CD14-positive monocyte (primary cell): ENCODE data around the gene MRGPRF. TPM values are rescaled to one million over a fixed set of nuclear protein-coding genes. Genes with fewer than 3 reads are reported as not detected.
A peak's percentile ranks its signal among the peaks of the same experiment; 100 is the strongest.

Experiments
- DNase-seq, 3 donors: peaks; one replicate each; pipeline ENCODE4 v3.0.0-alpha.2; 2011 to 2022
- H2AFZ ChIP-seq: 2 replicates; pipeline ENCODE4 v1.6.0; 2012; ENCODE audit warnings: mild to moderate bottlenecking, low read depth, low read length, inconsistent platforms; ENCODE audit not compliant: insufficient read depth, poor library complexity, severe bottlenecking
- H3K27ac ChIP-seq, 2 donors: 1 replicate in 1 of 2; 2 replicates in 1 of 2; pipeline ENCODE4 v1.5.1; 2012 to 2013; ENCODE audit warnings: low read length in 2 of 2, control low read depth in 1 of 2, inconsistent platforms in 1 of 2, low read depth in 1 of 2, mild to moderate bottlenecking in 1 of 2
- H3K27me3 ChIP-seq, 2 donors: one replicate each; pipeline versions ENCODE4 v1.6.0 to v1.6.1; 2011 to 2013; ENCODE audit warnings: low read length in 2 of 2; ENCODE audit not compliant: control insufficient read depth in 2 of 2, insufficient read depth in 2 of 2
- H3K36me3 ChIP-seq, 2 donors: replicated peaks in 1 of 2; 1 replicate in 1 of 2; 2 replicates in 1 of 2; pipeline versions ENCODE4 v1.5.1 to v1.6.1; 2012 to 2013; ENCODE audit warnings: low read length in 2 of 2, control low read depth in 1 of 2, inconsistent platforms in 1 of 2, mild to moderate bottlenecking in 1 of 2; ENCODE audit not compliant: insufficient read depth in 2 of 2, control insufficient read depth in 1 of 2
- H3K4me1 ChIP-seq, 2 donors: 1 replicate in 1 of 2; 2 replicates in 1 of 2; pipeline versions ENCODE4 v1.5.1 to v1.6.1; 2012 to 2013; ENCODE audit warnings: low read length in 2 of 2, control low read depth in 1 of 2, inconsistent platforms in 1 of 2, mild to moderate bottlenecking in 1 of 2, moderate library complexity in 1 of 2; ENCODE audit not compliant: insufficient read depth in 2 of 2, control insufficient read depth in 1 of 2
- H3K4me2 ChIP-seq: replicated peaks from 2 replicates; pipeline ENCODE3; 2012; ENCODE audit warnings: low read length, moderate library complexity, mild to moderate bottlenecking; ENCODE audit not compliant: poor library complexity, severe bottlenecking; ENCODE audit errors: extremely low read depth
- H3K4me3 ChIP-seq, 3 experiments: fragments of 200-600 bp in 1 of 3; sonication (generic) in 1 of 3; replicated peaks in 1 of 3; 1 replicate in 2 of 3; 2 replicates in 1 of 3; pipeline ENCODE4 v1.5.1; 2011 to 2013; ENCODE audit warnings: low read length in 3 of 3, mild to moderate bottlenecking in 3 of 3, control low read depth in 2 of 3, low read depth in 2 of 3, inconsistent platforms in 1 of 3, moderate library complexity in 1 of 3
- H3K79me2 ChIP-seq: 2 replicates; pipeline ENCODE4 v1.6.0; 2012; ENCODE audit warnings: mild to moderate bottlenecking, control low read depth, inconsistent platforms, low read length, moderate library complexity; ENCODE audit not compliant: insufficient read depth
- H3K9ac ChIP-seq: 2 replicates; pipeline ENCODE4 v1.6.0; 2017; ENCODE audit warnings: low read length, mild to moderate bottlenecking; ENCODE audit not compliant: insufficient read depth, poor library complexity, severe bottlenecking
- H3K9me3 ChIP-seq, 2 donors: replicated peaks in 1 of 2; 1 replicate in 1 of 2; 2 replicates in 1 of 2; pipeline versions ENCODE4 v1.5.1 to v1.6.1; 2012 to 2013; ENCODE audit warnings: low read length in 2 of 2, control low read depth in 1 of 2; ENCODE audit not compliant: control insufficient read depth in 1 of 2, insufficient read depth in 1 of 2
- H4K20me1 ChIP-seq: 2 replicates; pipeline ENCODE4 v1.6.0; 2012; ENCODE audit warnings: mild to moderate bottlenecking, low read length, control low read depth, moderate library complexity; ENCODE audit not compliant: insufficient read depth
- H3K27ac Mint-ChIP-seq, 7 donors: one replicate each; pipeline ENCODE4 v1.8.0; 2020; ENCODE audit warnings: mild to moderate bottlenecking in 7 of 7, mixed read lengths in 7 of 7, moderate library complexity in 6 of 7, inconsistent platforms in 2 of 7
- H3K27me3 Mint-ChIP-seq, 3 donors: one replicate each; pipeline ENCODE4 v1.8.0; 2021 to 2022; ENCODE audit warnings: low read depth in 3 of 3, mild to moderate bottlenecking in 3 of 3, mixed read lengths in 3 of 3, moderate library complexity in 3 of 3, inconsistent platforms in 1 of 3
- H3K36me3 Mint-ChIP-seq, 2 donors: one replicate each; pipeline ENCODE4 v1.8.0; 2020; ENCODE audit warnings: mixed read lengths in 2 of 2, inconsistent platforms in 1 of 2, mild to moderate bottlenecking in 1 of 2
- H3K4me1 Mint-ChIP-seq: one replicate; pipeline ENCODE4 v1.8.0; 2020; ENCODE audit warnings: mild to moderate bottlenecking, mixed read lengths
- H3K4me3 Mint-ChIP-seq, 2 donors: one replicate each; pipeline ENCODE4 v1.8.0; 2020; ENCODE audit warnings: mild to moderate bottlenecking in 2 of 2, mixed read lengths in 2 of 2, moderate library complexity in 1 of 2
- H3K9me3 Mint-ChIP-seq, 7 donors: one replicate each; pipeline ENCODE4 v1.8.0; 2020 to 2022; ENCODE audit warnings: mixed read lengths in 7 of 7, mild to moderate bottlenecking in 6 of 7, moderate library complexity in 6 of 7, inconsistent platforms in 2 of 7
- WGBS: methylation state at CpG from one replicate; pipeline ENCODE4 v1.1.5; 2013; ENCODE audit warnings: missing lambda C conversion rate; ENCODE audit not compliant: insufficient coverage; 5-methylcytosine and 5-hydroxymethylcytosine counted together
- intact Hi-C, 2 donors: fragments of 100-400 bp; cut with micrococcal nuclease; formaldehyde crosslinking; loops; one replicate each; pipeline versions ENCODE4 v1.15.0 to v1.15.1; 2023
- polyA plus RNA-seq, 3 donors: library from polyadenylated mRNA; depleted of rRNA in 1 of 3; unstranded in 2 of 3; stranded (reverse) in 1 of 3; fragments of 300-500 nt in 2 of 3; fragments of >200 nt in 1 of 3; fragmentation: Illumina TruSeq in 2 of 3; gene quantifications; 1 replicate in 2 of 3; 2 replicates in 1 of 3; pipeline ENCODE4 v1.2.3, GENCODE V29; 2012 to 2021
- TF ChIP-seq, protein P1 (sequence below): fragments of 200-600 bp; IDR thresholded peaks from one replicate; pipeline ENCODE4 v1.8.0; 2022; ENCODE audit warnings: antibody characterized with exemption, mild to moderate bottlenecking

Gene MRGPRF
- polyA plus RNA-seq, 3 donors = 0.22 to 0.23 TPM; not detected in 1

DNA sequence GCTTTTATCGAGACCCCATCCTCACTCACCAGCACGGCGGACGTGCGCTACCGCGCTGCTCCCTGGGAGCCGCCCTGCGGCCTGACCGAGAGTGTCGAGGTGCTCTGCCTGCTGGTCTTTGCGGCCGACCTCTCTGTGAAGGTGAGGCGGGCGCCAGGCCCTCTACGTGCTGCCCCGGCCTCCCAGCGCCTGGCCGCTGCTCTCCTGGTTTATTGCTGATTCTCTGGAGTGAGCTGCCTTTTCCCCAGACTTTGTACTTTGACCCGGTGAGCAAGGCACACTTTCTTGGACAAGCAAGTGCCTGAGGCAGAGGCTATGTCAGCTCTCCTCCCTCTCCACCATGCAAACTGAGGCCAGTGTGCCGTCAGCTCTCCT, 42.2 kb upstream of the MRGPRF start:
- Histone ChIP-seq H3K9me3 (no peaks in the 10 kb centered on the region), H4K20me1 (peaks cover 98% of the 10 kb centered on the region), H3K9ac (no peak overlapping the region), H3K79me2 (peaks cover 96% of the 10 kb centered on the region), H3K4me3 (peak overlapping the region in 1 of 3 experiments; percentile 41), H3K27ac (peak overlapping the region; percentile 58 to 79), H2AFZ (no peak overlapping the region), H3K36me3 (peaks cover 57 to 75% of the 10 kb centered on the region in 2 donors), H3K4me1 (peaks cover 43 to 57% of the 10 kb centered on the region in 2 donors), H3K27me3 (no peaks in the 10 kb centered on the region), H3K4me2 (peak overlapping the region; percentile 43)
- peaks cover 0 to 2% (median 0%) of the 10 kb centered on the region in 7 donors for H3K9me3 Mint-ChIP-seq
- TF ChIP-seq, protein P1, sequence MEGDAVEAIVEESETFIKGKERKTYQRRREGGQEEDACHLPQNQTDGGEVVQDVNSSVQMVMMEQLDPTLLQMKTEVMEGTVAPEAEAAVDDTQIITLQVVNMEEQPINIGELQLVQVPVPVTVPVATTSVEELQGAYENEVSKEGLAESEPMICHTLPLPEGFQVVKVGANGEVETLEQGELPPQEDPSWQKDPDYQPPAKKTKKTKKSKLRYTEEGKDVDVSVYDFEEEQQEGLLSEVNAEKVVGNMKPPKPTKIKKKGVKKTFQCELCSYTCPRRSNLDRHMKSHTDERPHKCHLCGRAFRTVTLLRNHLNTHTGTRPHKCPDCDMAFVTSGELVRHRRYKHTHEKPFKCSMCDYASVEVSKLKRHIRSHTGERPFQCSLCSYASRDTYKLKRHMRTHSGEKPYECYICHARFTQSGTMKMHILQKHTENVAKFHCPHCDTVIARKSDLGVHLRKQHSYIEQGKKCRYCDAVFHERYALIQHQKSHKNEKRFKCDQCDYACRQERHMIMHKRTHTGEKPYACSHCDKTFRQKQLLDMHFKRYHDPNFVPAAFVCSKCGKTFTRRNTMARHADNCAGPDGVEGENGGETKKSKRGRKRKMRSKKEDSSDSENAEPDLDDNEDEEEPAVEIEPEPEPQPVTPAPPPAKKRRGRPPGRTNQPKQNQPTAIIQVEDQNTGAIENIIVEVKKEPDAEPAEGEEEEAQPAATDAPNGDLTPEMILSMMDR = no peak
- peaks cover 48% of the 10 kb centered on the region for H3K4me1 Mint-ChIP-seq
- H3K36me3 Mint-ChIP-seq = peaks cover 58 to 79% of the 10 kb centered on the region in 2 donors
- H3K27ac Mint-ChIP-seq = peak overlapping the region in 5 of 7 donors; percentile 58 to 79 (median 71)
- H3K27me3 Mint-ChIP-seq = no peaks in the 10 kb centered on the region
- WGBS = 95% methylated on average over 19 of the region's 21 CpGs
- no peak for DNase-seq
- H3K4me3 Mint-ChIP-seq = no peak overlapping the region
- intact Hi-C loops = no loop called here

DNA sequence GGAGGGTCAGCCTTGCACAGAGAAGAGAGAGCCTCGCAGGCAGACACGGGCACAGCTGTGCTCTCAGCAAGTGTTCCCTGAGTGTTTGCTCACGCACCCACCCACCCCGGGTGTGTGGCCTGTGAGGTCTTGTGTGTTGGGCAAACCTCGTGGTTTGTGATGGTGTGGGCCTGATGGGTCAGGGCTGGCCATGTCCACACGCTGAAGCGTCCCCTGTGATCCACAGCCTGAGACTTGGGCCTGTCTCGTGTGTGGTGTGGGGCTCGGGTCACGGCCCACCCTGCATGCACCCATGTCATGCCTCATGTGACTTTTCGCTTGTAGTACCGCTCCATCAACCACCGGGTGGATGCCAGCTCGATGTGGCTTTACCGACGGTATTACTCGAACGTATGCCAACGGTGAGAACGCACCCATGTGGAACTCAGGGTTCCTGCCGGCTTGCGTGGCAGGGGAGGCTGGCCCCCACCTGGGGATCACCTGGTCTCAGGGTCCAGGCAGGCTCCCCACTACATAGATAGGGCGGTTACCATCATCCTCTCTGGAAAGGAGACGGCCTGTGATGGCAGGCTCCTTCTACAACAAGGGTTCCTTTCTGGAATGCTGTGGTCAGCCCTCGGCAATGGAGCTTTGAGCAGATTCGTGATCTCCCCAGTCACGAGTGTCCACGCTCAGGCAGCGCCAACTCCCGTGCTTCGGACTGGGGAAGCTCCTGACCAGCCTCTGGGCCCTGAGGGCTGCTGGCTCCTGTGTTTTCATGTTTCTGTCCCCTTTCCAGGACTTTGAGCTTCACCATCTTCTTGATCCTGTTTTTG, 41.6 kb upstream of the MRGPRF start:
- Histone ChIP-seq H3K27ac (peak overlapping the region; percentile 58 to 79), H3K36me3 (peaks cover 51 to 70% of the 10 kb centered on the region in 2 donors), H3K4me3 (no peak overlapping the region), H3K4me1 (peaks cover 49 to 63% of the 10 kb centered on the region in 2 donors), H3K9me3 (no peaks in the 10 kb centered on the region), H3K79me2 (peaks cover 96% of the 10 kb centered on the region), H3K27me3 (no peaks in the 10 kb centered on the region), H3K4me2 (no peak overlapping the region), H3K9ac (no peak overlapping the region), H4K20me1 (peaks cover 98% of the 10 kb centered on the region), H2AFZ (no peak overlapping the region)
- Mint-ChIP-seq H3K36me3 (peaks cover 54 to 77% of the 10 kb centered on the region in 2 donors), H3K27me3 (no peaks in the 10 kb centered on the region), H3K9me3 (peaks cover 0 to 2% (median 0%) of the 10 kb centered on the region in 7 donors), H3K4me1 (peaks cover 52% of the 10 kb centered on the region), H3K27ac (peak overlapping the region in 6 of 7 donors; percentile 61 to 79 (median 70)), H3K4me3 (no peak overlapping the region)
- TF ChIP-seq, protein P1 = no peak
- no peak for DNase-seq
- WGBS = 90% methylated on average over 28 of the region's 31 CpGs
- intact Hi-C loops = no loop called here
